Tibial nerve (tissue), 4 donors: Measurements from ENCODE around the gene ZC3H8.

ENCODE experiments used
- EP300 ChIP-seq, 2 donors: sonication (generic); formaldehyde crosslinking; IDR thresholded peaks; one replicate each; pipeline ENCODE4 v1.6.1; 2017; ENCODE audit warnings: antibody characterized with exemption in 2 of 2, mild to moderate bottlenecking in 1 of 2
- TF ChIP-seq, protein P1 (sequence below), 5 experiments: fragments of 200-600 bp in 3 of 5; fragments of 450-650 bp in 2 of 5; sonication (generic) in 3 of 5; IDR thresholded peaks; one replicate each; pipeline ENCODE4 v1.5.1; 2016 to 2019; ENCODE audit warnings: antibody characterized with exemption in 5 of 5, mild to moderate bottlenecking in 3 of 5, moderate library complexity in 2 of 5

DNA sequence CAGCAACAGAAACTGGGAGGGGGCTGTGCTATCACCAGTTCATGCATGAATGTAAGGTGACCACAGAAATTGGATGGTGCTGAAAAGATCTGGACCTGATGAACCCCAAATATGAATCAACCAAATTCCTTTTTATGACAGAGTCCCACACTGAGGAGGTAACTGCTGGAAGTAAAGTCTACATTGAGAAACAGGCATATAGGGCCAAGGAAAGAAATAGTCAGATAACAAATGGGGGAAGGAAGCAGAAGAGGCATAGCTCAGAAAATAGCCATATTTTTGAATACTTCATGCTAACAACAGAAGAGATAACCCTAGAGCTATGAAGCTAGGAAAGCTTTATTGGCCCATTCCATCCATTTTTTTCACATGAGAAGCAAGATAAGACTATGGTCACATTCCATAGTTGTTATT, 46.3 kb upstream of the ZC3H8 start:
- TF ChIP-seq, protein P1, sequence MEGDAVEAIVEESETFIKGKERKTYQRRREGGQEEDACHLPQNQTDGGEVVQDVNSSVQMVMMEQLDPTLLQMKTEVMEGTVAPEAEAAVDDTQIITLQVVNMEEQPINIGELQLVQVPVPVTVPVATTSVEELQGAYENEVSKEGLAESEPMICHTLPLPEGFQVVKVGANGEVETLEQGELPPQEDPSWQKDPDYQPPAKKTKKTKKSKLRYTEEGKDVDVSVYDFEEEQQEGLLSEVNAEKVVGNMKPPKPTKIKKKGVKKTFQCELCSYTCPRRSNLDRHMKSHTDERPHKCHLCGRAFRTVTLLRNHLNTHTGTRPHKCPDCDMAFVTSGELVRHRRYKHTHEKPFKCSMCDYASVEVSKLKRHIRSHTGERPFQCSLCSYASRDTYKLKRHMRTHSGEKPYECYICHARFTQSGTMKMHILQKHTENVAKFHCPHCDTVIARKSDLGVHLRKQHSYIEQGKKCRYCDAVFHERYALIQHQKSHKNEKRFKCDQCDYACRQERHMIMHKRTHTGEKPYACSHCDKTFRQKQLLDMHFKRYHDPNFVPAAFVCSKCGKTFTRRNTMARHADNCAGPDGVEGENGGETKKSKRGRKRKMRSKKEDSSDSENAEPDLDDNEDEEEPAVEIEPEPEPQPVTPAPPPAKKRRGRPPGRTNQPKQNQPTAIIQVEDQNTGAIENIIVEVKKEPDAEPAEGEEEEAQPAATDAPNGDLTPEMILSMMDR (IDR thresholded peaks at IDR 0.05) = no peak
- no peak for TF ChIP-seq EP300 (IDR thresholded peaks at IDR 0.05)
